ENCODE measurements around the gene MTG2. TPM values are rescaled to one million over a fixed set of nuclear protein-coding genes. Genes with fewer than 3 reads are reported as not detected.

MTG2 gene
- total and polyA plus RNA-seq, 2 donors from 2014 or later, result 36.1 to 45.2 TPM

DNA sequence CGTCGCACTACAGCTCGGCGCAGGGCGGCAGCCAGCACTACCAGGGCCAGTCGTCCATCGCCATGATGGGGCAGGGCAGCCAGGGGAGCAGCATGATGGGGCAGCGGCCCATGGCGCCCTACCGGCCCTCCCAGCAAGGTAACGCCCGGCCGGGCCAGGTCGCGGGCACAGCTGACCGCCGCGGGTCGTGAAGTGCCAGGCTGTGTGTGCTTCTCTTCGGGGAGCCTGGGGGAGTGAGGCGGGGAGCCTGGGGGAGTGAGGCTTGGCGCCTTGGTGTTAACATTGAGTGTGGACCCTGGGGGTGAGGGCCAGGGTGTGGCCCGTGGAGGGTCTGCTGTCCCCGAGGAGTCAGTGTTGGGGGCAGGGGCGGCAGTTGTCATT, 19.4 kb upstream of the MTG2 start:
- Histone ChIP-seq H3K4me3 (ENCODE audit: low read length in 3 of 3) (no peak overlapping the region), H3K9me3 (ENCODE audit: control insufficient read depth in 2 of 3, insufficient read depth in 1 of 3, low read length in 3 of 3) (no peaks in the 10 kb centered on the region), H3K27me3 (ENCODE audit: control insufficient read depth, insufficient read depth, low read length) (no peaks in the 10 kb centered on the region), H3K9ac (ENCODE audit: low read length in 3 of 3) (no peak overlapping the region), H3K36me3 (ENCODE audit: control insufficient read depth in 2 of 3, insufficient read depth in 3 of 3, low read length in 3 of 3) (peaks cover 0 to 40% (median 27%) of the 10 kb centered on the region in 3 donors), H3K27ac (ENCODE audit: low read depth in 2 of 2, low read length in 2 of 2) (no peak overlapping the region), H3K4me1 (ENCODE audit: control insufficient read depth in 2 of 3, insufficient read depth in 2 of 3, low read depth in 1 of 3, low read length in 3 of 3) (no peaks in the 10 kb centered on the region)
- TF ChIP-seq, protein P1, sequence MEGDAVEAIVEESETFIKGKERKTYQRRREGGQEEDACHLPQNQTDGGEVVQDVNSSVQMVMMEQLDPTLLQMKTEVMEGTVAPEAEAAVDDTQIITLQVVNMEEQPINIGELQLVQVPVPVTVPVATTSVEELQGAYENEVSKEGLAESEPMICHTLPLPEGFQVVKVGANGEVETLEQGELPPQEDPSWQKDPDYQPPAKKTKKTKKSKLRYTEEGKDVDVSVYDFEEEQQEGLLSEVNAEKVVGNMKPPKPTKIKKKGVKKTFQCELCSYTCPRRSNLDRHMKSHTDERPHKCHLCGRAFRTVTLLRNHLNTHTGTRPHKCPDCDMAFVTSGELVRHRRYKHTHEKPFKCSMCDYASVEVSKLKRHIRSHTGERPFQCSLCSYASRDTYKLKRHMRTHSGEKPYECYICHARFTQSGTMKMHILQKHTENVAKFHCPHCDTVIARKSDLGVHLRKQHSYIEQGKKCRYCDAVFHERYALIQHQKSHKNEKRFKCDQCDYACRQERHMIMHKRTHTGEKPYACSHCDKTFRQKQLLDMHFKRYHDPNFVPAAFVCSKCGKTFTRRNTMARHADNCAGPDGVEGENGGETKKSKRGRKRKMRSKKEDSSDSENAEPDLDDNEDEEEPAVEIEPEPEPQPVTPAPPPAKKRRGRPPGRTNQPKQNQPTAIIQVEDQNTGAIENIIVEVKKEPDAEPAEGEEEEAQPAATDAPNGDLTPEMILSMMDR (IDR thresholded peaks at IDR 0.05; ENCODE audit: borderline replicate concordance, extremely low read depth, insufficient read depth), result no peak
- intact Hi-C loops (cut with DNase I), result no loop called here
- DNase-seq (no peak), FAIRE-seq (no peak)

DNA sequence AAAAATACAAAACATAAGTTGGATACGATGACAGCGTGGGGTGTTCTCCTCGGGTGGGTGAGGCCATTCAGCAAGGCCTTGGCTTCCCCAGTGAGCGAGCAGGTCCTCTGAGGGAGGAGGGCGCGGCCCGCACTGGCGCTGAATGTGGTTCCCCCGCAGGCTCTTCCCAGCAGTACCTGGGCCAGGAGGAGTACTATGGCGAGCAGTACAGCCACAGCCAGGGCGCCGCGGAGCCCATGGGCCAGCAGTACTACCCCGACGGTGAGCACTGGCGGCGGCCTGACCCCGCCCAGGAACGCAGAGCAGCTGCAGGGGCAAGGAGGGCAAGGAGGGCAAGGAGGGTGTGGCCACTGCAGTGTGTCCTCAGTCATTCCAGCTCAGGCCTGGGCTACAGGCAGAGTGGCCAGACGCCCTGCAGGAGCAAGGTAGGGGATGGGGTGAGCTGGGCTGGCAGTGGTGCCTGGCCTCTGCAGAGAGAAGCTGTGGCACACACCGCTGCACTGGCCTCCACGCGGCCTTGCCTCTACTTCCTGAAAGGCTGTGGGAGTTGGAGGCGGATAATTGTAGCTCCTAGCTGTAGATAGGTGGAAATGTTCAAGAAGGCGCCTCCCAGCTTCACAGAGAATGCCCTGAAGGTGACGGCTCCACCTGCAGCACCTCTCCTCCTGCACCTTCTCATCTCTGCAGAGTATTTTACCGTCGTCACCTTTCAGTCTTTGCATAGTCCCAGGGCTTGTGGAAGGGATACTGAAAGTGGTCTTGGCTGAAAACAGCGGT, 18.7 kb upstream of the MTG2 start:
- H3K4me1 ChIP-seq (ENCODE audit: control insufficient read depth in 2 of 3, insufficient read depth in 2 of 3, low read depth in 1 of 3, low read length in 3 of 3), result no peaks in the 10 kb centered on the region
- H3K27me3 ChIP-seq (ENCODE audit: control insufficient read depth, insufficient read depth, low read length), result no peaks in the 10 kb centered on the region
- peaks cover 0 to 42% (median 28%) of the 10 kb centered on the region in 3 donors for H3K36me3 ChIP-seq (ENCODE audit: control insufficient read depth in 2 of 3, insufficient read depth in 3 of 3, low read length in 3 of 3)
- no peak overlapping the region for H3K27ac ChIP-seq (ENCODE audit: low read depth in 2 of 2, low read length in 2 of 2)
- intact Hi-C loops (cut with DNase I), result no loop called here
- no peak overlapping the region for H3K4me3 ChIP-seq (ENCODE audit: low read length in 3 of 3)
- TF ChIP-seq, protein P1 (IDR thresholded peaks at IDR 0.05; ENCODE audit: borderline replicate concordance, extremely low read depth, insufficient read depth), result no peak
- DNase-seq (no peak), FAIRE-seq (no peak)
- no peaks in the 10 kb centered on the region for H3K9me3 ChIP-seq (ENCODE audit: control insufficient read depth in 2 of 3, insufficient read depth in 1 of 3, low read length in 3 of 3)
- H3K9ac ChIP-seq (ENCODE audit: low read length in 3 of 3), result no peak overlapping the region

DNA sequence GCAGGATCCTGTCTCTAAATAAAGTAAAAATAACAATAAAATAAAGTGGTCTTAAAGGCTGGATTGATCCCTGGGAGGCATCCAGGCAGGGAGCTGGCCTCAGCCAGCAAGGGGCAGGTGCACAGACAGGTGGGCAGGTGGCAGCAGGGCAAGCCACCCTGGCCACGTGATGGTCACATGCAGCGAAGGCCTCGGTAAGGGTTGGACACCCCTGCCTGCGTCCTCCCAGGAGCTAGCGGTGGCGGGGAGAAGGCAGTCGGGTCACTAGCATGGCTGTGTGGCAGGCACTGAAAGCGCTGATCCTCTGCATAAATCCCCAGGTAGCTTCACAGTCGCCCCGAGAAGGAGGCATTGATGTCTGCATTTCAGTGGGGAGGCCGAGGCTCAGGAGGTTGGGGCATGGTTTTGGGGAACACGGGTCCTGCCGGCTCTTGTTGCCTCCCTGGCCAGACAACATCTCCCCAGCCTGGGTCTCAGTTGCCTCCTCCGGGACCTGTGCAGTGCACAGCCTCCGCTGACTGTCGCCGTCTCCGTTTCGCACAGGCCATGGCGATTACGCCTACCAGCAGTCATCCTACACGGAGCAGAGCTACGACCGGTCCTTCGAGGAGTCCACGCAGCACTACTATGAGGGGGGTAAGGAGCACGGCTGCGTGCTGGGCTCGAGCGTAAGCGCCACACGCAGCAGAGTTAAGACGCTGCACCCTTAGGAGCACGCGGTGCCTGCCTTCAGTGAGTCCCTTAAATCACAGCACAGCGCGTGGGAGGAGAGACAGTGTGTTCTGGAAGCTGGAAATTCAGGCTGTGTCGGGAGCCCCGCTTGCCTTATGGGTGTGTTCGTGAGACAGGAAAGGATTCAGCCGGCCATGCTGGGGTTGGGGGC, 17.7 kb upstream of the MTG2 start:
- Histone ChIP-seq H3K9ac (ENCODE audit: low read length in 3 of 3) (no peak overlapping the region), H3K27me3 (ENCODE audit: control insufficient read depth, insufficient read depth, low read length) (no peaks in the 10 kb centered on the region), H3K36me3 (ENCODE audit: control insufficient read depth in 2 of 3, insufficient read depth in 3 of 3, low read length in 3 of 3) (peaks cover 0 to 43% (median 26%) of the 10 kb centered on the region in 3 donors), H3K9me3 (ENCODE audit: control insufficient read depth in 2 of 3, insufficient read depth in 1 of 3, low read length in 3 of 3) (no peaks in the 10 kb centered on the region), H3K4me3 (ENCODE audit: low read length in 3 of 3) (no peak overlapping the region), H3K4me1 (ENCODE audit: control insufficient read depth in 2 of 3, insufficient read depth in 2 of 3, low read depth in 1 of 3, low read length in 3 of 3) (no peaks in the 10 kb centered on the region), H3K27ac (ENCODE audit: low read depth in 2 of 2, low read length in 2 of 2) (no peak overlapping the region)
- TF ChIP-seq, protein P1 (IDR thresholded peaks at IDR 0.05; ENCODE audit: borderline replicate concordance, extremely low read depth, insufficient read depth), result no peak
- no peak for FAIRE-seq
- intact Hi-C loops (cut with DNase I), result no loop called here
- no peak for DNase-seq

Data from kidney (tissue), 14 donors.